ENCODE measurements around the gene SIGLEC15. TPM values are rescaled to one million over a fixed set of nuclear protein-coding genes. Genes with fewer than 3 reads are reported as not detected.
"Not testable (repeated sequence)": the region's sequence is repeated elsewhere in the genome, so short reads cannot be mapped to it uniquely, and the experiment has no call there.

Gene SIGLEC15
- total RNA-seq, 1 experiment from 2014 or later: 0.68 TPM

DNA sequence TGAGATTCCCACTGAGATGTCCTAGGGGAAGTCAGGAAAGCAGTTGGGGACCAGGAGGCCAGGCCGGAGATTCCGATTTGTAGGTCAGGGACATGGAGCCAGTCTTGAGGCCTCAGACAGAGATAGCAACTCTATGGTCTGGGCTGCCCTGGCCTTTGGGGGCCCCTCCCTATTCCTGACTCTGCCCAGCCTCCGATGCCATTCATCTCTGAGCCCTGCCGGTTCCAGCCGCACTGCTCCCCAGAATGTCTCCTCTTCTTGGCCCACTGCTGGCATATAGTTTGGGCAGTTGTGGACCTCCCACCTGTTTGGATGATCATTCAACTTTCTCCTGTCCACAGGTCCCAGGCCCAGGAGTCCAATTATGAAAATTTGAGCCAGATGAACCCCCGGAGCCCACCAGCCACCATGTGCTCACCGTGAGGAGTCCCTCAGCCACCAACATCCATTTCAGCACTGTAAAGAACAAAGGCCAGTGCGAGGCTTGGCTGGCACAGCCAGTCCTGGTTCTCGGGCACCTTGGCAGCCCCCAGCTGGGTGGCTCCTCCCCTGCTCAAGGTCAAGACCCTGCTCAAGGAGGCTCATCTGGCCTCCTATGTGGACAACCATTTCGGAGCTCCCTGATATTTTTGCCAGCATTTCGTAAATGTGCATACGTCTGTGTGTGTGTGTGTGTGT lies 16.4 kb downstream of the SIGLEC15 start:
- DNase-seq (ENCODE audit: low read depth in 1 of 2, low spot score in 2 of 2): no peak
- H3K4me1 ChIP-seq (replicated peaks): peaks cover 18% of the 10 kb centered on the region
- H3K9me3 ChIP-seq (replicated peaks): no peaks in the 10 kb centered on the region
- no peaks in the 10 kb centered on the region for H3K27me3 ChIP-seq (replicated peaks)
- 0 out of 2 replicates have a peak, but pooled peaks cover 2% of the 10 kb centered on the region for H3K36me3 ChIP-seq
- no peak overlapping the region for H3K27ac ChIP-seq
- no peak overlapping the region for H3K4me3 ChIP-seq

DNA sequence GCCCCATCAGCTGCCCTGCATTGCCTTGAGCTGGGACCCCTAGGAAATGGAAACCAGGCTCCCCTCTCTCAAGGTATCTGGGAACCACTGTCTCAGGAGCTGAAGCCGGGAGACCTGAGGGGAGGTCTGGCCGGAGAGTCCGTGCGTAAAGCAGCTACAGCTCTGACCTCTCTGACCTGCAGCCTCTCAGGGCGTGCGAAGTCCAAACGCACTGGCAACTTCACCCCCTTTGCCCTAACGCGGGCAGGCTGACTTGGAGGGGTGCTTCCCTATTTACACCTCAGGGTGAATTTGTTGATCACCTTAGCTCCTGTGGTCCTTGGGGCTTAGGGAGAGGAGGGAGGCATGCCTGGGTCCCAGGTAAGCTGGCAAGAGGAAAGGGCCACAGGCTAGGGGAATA lies 17.5 kb downstream of the SIGLEC15 start:
- H3K4me1 ChIP-seq (replicated peaks): peaks cover 18% of the 10 kb centered on the region
- no peaks in the 10 kb centered on the region for H3K9me3 ChIP-seq (replicated peaks)
- DNase-seq (ENCODE audit: low read depth in 1 of 2, low spot score in 2 of 2): no peak
- no peak overlapping the region for H3K4me3 ChIP-seq
- no peak overlapping the region for H3K27ac ChIP-seq
- 0 out of 2 replicates have a peak, but pooled peaks cover 2% of the 10 kb centered on the region for H3K36me3 ChIP-seq
- no peaks in the 10 kb centered on the region for H3K27me3 ChIP-seq (replicated peaks)

DNA sequence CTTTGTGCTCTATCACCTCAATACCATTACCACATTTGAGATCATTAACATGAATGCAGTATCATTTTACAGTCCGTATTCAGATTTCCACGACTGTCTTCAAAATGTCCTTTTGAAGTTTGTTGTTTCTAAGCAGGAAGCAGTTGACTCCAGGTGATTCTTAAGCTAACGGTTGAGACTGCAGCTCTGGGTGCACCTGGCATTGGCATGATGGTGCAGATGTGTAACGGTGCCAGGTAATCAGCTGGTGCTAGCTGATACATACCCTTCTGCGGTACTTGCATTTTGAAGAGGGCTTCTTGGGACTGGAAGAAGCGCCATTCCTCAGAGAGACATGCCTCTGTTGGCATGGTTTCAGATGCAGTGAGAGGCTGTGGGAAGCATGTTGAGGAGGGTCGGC lies 19.5 kb downstream of the SIGLEC15 start:
- no peak for DNase-seq (ENCODE audit: low read depth in 1 of 2, low spot score in 2 of 2)
- H3K4me3 ChIP-seq: no peak overlapping the region
- no peaks in the 10 kb centered on the region for H3K9me3 ChIP-seq (replicated peaks)
- peaks cover 10% of the 10 kb centered on the region for H3K4me1 ChIP-seq (replicated peaks)
- H3K36me3 ChIP-seq: peaks cover 11% of the 10 kb centered on the region
- H3K27me3 ChIP-seq (replicated peaks): no peaks in the 10 kb centered on the region
- H3K27ac ChIP-seq: no peak overlapping the region

GRCh38 chr18:45845410-45845809 lies 19.9 kb downstream of the SIGLEC15 start:
- no peak overlapping the region for H3K4me3 ChIP-seq
- H3K27ac ChIP-seq: no peak overlapping the region
- no peaks in the 10 kb centered on the region for H3K27me3 ChIP-seq (replicated peaks)
- peaks cover 16% of the 10 kb centered on the region for H3K36me3 ChIP-seq
- H3K4me1 ChIP-seq (replicated peaks): peaks cover 5% of the 10 kb centered on the region
- no peaks in the 10 kb centered on the region for H3K9me3 ChIP-seq (replicated peaks)
- no peak for DNase-seq (ENCODE audit: low read depth in 1 of 2, low spot score in 2 of 2)

DNA sequence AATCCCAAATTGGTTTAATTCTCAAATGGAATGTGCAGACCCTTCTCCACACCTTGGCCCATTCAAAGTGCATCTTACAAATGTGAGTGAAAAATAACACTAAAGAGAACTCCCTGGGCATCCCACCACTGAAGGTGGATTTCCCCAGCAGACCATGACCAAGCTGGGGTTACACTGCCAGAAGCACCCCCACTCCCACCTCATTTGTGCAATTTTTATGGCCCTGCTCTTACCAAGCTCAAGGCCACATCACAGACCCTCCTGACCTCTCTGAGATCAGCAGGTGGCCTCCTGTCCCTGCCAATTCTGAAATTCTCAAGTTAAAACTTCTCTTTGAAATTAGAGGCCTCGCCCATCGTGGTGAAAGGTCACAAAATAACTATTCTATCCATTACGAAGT lies 21.6 kb downstream of the SIGLEC15 start:
- Histone ChIP-seq H3K9me3 (replicated peaks) (no peaks in the 10 kb centered on the region), H3K27me3 (replicated peaks) (no peaks in the 10 kb centered on the region), H3K4me1 (replicated peaks) (0 out of 2 replicates have a peak, but pooled peaks cover 3% of the 10 kb centered on the region), H3K27ac (no peak overlapping the region), H3K4me3 (no peak overlapping the region), H3K36me3 (peaks cover 26% of the 10 kb centered on the region)
- DNase-seq (ENCODE audit: low read depth in 1 of 2, low spot score in 2 of 2): no peak

- not testable (repeated sequence) for DNase-seq (ENCODE audit: low read depth in 1 of 2, low spot score in 2 of 2); H3K9me3 ChIP-seq (replicated peaks); H3K4me1 ChIP-seq (replicated peaks); H3K4me3 ChIP-seq; H3K27me3 ChIP-seq (replicated peaks); H3K27ac ChIP-seq
- H3K36me3 ChIP-seq: peaks cover 42% of the 10 kb centered on the region
These were observed 23.2 kb downstream of the SIGLEC15 start for GRCh38 chr18:45848643-45849042.

DNA sequence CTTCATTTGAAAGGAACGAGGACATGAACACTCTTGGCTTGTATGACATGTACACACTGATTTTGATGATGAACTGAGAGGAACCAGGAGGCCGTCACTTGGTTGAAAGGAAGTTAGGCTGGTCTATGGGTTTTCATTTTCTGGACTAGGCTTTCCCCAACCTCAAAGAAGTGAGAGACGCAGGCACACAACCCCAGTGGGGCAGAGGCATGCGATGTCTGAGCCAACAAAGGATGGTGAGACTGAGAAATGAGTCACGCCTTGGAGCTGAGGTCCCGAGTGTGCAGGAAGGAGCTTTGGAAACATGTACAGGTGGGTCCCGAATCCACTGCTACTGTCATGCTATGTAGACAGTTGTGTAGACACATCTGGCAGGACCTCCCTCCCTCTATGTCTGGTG lies 24.1 kb downstream of the SIGLEC15 start:
- Histone ChIP-seq H3K9me3 (replicated peaks) (no peaks in the 10 kb centered on the region), H3K27me3 (replicated peaks) (no peaks in the 10 kb centered on the region), H3K27ac (no peak overlapping the region), H3K4me1 (replicated peaks) (0 out of 2 replicates have a peak, but pooled peaks cover 3% of the 10 kb centered on the region), H3K36me3 (peaks cover 49% of the 10 kb centered on the region), H3K4me3 (no peak overlapping the region)
- DNase-seq (ENCODE audit: low read depth in 1 of 2, low spot score in 2 of 2): no peak

DNA sequence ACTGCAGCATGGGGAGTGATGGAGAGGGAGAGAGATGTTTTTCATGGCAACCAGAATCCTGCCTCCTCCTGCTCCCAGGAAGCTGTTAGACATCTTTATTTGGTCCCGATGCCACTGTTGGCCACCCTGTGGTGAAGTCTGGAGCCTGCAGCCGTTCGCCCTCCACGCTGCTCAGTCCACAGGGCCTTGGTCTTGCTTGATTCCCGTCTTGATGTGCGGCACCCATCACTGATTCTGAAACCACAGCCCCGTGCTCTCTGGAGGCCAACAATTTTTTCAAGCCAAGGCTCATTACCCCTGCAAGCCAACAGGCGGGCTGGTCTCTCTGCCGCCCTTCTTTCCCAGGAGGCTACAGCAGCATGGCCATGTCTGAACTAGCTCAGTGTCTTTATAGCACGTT lies 24.5 kb downstream of the SIGLEC15 start:
- no peak overlapping the region for H3K4me3 ChIP-seq
- H3K4me1 ChIP-seq (replicated peaks): 0 out of 2 replicates have a peak, but pooled peaks cover 3% of the 10 kb centered on the region
- peaks cover 52% of the 10 kb centered on the region for H3K36me3 ChIP-seq
- no peaks in the 10 kb centered on the region for H3K9me3 ChIP-seq (replicated peaks)
- no peak overlapping the region for H3K27ac ChIP-seq
- no peak for DNase-seq (ENCODE audit: low read depth in 1 of 2, low spot score in 2 of 2)
- H3K27me3 ChIP-seq (replicated peaks): no peaks in the 10 kb centered on the region

DNA sequence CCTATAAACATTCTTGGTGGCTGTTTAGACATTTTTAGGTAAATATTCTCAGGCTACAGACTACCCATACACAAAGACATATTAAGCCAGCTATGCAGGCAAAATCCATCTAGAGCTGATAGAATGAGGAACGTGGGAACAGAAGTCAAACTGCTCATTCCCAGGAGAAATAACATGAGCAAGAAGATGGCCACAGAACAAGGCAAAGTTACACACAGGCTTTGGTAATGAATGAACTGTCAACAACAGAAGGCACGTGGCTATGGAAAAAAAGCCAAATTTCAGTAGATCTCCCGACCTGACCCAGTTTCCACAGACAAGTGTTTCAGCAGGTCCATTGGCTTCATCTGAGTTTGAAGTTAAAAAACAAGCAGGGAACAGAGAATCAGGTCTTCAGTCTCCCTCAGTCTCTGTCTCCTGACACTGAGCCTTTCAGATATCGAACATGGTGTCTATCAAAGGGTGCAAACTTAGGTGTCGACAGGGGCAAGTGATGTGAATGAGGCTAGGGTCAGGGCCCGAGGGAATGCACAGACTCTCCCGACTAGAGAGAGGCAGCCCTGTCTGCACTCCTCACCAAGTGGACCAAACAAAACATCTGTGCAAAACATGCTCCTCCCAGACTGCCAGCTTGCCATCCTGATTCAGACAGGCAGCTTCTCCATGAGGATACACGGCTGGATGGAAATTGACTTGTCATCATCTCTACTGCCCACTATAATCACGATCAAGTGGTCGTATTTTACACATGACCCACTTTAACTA lies 25.9 kb downstream of the SIGLEC15 start:
- peaks cover 65% of the 10 kb centered on the region for H3K36me3 ChIP-seq
- H3K27me3 ChIP-seq (replicated peaks): no peaks in the 10 kb centered on the region
- no peaks in the 10 kb centered on the region for H3K4me1 ChIP-seq (replicated peaks)
- H3K4me3 ChIP-seq: no peak overlapping the region
- no peaks in the 10 kb centered on the region for H3K9me3 ChIP-seq (replicated peaks)
- H3K27ac ChIP-seq: no peak overlapping the region
- no peak for DNase-seq (ENCODE audit: low read depth in 1 of 2, low spot score in 2 of 2)

DNA sequence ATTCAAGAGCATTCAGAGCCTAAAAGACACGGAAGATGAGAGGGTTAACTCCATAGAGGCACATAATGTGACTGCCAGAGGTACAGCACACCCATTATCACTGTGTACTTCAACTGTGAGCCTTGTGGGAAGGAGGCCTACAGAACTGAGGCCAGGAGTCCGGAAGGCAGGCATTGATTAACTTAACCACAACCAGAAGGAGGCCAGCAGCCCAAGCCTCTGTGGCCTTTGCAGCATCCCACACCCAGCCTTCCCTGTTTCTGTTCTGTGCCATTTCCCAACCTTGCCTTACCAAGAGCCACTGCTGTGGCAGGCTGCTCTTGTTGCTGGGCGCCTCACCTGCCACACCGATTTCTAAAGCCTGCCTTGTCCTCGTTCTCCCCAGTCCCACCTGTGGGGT lies 27.2 kb downstream of the SIGLEC15 start:
- no peak for DNase-seq (ENCODE audit: low read depth in 1 of 2, low spot score in 2 of 2)
- Histone ChIP-seq H3K27ac (no peak overlapping the region), H3K36me3 (peaks cover 73% of the 10 kb centered on the region), H3K4me3 (no peak overlapping the region), H3K4me1 (replicated peaks) (no peaks in the 10 kb centered on the region), H3K27me3 (replicated peaks) (no peaks in the 10 kb centered on the region), H3K9me3 (replicated peaks) (no peaks in the 10 kb centered on the region)

GRCh38 chr18:45854036-45854586 lies 28.6 kb downstream of the SIGLEC15 start:
- no peaks in the 10 kb centered on the region for H3K9me3 ChIP-seq (replicated peaks)
- no peak overlapping the region for H3K4me3 ChIP-seq
- no peak for DNase-seq (ENCODE audit: low read depth in 1 of 2, low spot score in 2 of 2)
- no peak overlapping the region for H3K27ac ChIP-seq
- H3K27me3 ChIP-seq (replicated peaks): no peaks in the 10 kb centered on the region
- peaks cover 4% of the 10 kb centered on the region for H3K4me1 ChIP-seq (replicated peaks)
- peaks cover 84% of the 10 kb centered on the region for H3K36me3 ChIP-seq

GRCh38 chr18:45856531-45856930 lies 31.1 kb downstream of the SIGLEC15 start:
- Histone ChIP-seq H3K9me3 (replicated peaks) (no peaks in the 10 kb centered on the region), H3K27ac (no peak overlapping the region), H3K4me3 (no peak overlapping the region), H3K4me1 (replicated peaks) (peaks cover 22% of the 10 kb centered on the region), H3K36me3 (peaks cover 81% of the 10 kb centered on the region), H3K27me3 (replicated peaks) (no peaks in the 10 kb centered on the region)
- no peak for DNase-seq (ENCODE audit: low read depth in 1 of 2, low spot score in 2 of 2)

DNA sequence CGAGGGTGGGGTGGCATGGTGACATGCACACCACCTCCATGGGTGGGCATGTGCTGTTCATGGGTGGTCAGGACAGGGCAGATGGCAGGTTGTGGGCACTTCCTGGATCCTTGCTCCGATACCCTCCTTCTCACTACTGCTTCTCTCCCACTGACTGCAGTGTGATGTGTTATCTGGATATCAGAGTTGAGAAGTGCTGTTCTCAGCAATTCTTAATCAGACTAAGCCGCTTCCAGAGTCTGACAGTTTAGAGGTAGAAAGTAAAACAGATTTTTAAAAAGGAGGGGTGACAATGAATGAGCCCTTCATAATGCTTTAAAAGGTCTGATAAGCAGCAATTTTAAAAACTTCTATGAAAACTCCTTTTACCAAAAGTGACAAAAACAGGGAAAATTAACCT lies 33.9 kb downstream of the SIGLEC15 start:
- H3K4me1 ChIP-seq (replicated peaks): peaks cover 23% of the 10 kb centered on the region
- peak in 1 of 2 experiments; percentile 12 for DNase-seq (ENCODE audit: low read depth in 1 of 2, low spot score in 2 of 2)
- H3K4me3 ChIP-seq: no peak overlapping the region
- H3K27me3 ChIP-seq (replicated peaks): no peaks in the 10 kb centered on the region
- peaks cover 4% of the 10 kb centered on the region; the same call in 1 of the 2 replicates for H3K9me3 ChIP-seq (replicated peaks)
- H3K27ac ChIP-seq: no peak overlapping the region
- peaks cover 81% of the 10 kb centered on the region for H3K36me3 ChIP-seq

DNA sequence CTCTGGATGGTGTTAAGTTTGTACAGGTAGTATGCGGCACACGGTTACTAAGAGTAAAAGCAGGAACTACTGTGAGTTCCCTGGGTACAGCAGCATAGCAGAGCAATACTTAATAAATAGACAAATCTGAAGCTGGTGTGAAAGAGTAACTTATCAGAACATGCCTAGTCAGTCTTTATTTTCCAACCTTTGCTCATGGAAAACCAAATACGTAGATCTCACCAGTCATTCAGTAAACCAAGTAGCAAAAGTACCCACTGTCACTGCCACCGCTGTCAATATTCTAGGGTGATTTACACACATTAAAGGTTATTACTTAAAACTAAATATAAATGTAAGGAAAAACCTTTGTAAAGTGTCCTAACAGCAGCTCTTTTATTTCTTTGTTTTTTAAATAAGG lies 35.0 kb downstream of the SIGLEC15 start:
- Histone ChIP-seq H3K36me3 (peaks cover 81% of the 10 kb centered on the region), H3K4me1 (replicated peaks) (peaks cover 23% of the 10 kb centered on the region), H3K27ac (no peak overlapping the region), H3K4me3 (no peak overlapping the region), H3K9me3 (replicated peaks) (peaks cover 4% of the 10 kb centered on the region; the same call in 1 of the 2 replicates), H3K27me3 (replicated peaks) (no peaks in the 10 kb centered on the region)
- no peak for DNase-seq (ENCODE audit: low read depth in 1 of 2, low spot score in 2 of 2)
